ENCODE data around the gene GRK6.

GRK6 gene

DNA sequence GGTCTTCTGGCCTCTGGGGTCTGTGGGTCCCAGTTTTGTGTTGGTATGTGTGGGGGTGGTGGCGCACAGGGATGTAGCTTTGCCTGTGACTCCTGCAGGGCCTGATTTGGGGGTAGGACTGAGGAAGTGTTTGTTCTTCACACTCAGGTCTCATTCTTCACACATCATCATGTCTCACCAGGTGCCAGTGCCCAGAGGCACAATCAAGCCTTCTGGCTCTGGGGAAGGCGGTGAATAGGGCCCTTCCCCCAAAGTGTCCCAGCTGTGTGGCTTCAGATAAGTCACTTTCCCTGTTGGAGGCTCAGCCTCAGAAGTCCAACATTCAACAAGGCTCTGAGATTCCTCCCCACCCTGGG, 41.8 kb downstream of the GRK6 start:
- no peak for DNase-seq

DNA sequence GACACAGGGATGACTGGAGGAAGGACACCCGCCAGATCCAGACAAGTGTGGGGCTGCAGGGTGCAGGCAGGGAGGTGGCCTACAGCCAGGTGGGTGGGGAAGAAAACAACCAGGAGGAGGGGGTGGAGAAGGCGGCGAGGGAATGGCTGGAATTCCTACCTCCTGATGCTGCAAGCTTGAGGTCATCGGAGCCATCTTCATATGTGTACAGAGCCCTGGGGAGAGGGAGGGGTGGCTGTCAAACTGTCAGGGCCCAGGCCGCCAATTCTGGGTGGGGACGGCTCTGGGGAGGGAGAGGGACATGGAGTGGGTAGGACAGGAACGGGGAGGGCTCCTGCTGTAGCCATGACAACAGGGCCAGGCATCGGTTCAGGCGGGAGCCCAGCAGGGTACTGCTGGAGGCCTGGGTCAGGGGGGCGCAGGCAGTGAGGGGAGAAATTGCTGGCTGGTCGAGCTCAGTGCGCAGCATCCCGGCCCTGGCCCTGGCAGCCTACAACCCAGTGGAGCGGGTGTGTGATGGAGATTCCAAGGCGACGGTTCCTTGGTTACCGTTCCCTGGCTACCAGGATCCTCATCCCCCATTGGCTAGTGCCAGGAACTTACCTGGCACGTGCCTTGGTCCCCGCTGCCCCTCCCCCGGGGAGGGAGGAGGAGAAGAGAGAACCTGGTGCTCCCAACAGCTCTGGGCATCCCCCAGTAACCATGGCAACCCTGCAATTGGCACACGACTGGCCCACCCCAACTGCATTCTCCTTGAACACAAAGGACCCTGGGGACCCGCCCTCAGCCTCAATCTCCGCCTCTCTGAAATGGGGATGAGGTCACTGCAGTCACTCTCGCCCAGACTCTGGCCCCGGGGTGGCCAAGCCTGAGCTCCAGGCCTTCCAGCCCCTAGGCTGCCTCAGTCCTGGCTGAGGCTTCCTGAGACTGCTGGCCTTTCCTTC, 42.5 kb downstream of the GRK6 start:
- DNase-seq: peak in 46 of 56 donors; percentile 18 to 88 (median 64)

DNA sequence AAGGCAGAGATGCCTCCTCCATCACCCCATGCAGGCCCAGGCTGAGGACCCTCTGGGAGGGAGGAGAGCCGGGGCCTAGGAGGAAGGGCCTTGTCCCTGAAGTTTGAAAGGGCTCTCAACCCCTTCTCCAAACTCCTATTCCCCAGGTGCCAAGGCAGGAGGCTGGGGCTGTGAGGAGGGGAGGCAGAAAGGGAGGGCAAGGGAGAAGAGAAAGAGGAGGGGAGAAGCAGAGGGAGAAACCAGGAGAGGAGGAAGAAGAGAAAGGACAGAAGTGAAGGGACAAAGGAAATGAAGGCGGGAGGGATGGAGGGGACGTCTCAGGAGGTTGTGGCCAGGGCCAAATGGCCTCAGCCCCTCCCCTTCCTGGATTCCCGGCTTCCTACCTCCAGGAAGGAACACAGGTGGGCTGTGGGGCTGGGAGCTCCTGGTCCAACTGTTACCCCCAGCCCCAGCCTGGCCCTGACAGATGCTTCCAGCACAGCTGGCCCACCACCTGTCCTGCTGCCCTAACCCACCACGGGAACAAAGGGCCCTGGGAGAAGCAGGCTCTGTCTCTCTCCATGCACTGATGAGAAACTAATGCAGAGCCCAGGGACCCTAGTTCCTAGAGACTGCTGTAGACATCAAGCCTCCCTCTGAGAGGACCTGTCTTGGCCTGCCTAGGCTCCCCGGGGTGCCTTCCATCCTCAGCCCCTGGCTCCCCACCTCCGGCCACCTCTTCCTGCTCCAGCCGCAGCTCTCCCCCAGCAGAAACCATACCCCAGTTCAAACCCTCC, 43.5 kb downstream of the GRK6 start:
- DNase-seq: no peak

DNA sequence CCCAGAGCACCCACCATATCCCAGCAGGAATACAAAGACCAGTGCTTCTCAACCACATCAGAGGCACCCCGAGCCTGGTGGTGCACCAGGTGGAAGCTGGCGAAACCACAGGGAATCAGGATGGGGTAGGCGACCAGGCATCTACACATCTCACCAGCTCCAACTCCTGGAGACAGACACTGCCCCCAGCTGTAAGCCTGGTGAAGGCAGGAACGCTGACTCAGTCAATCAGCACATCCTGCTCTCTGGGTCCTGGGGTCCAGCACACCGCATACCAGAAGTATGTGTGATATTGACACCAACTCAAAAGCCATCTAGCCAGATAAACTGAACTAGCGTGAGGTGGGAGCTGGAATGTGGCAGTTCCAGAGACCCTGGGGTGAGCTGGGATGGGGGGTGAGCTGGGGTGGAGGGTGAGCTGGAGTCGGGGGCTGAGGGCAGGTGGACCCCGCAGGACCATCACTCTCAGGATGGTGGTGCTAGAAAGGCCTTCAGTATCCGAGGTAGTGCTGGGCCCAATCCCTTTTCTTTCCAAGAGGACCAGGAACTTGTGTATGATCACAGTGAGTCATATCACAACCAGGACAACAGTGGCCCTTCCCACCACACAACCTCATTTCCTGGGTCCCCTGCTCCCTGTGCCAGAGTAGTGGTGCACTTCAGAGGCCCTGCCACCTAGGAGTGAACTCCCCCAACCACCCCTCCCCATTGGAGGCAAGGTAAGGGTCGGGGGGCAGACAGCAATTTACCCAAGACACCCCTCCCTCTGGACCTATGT, 44.5 kb downstream of the GRK6 start:
- no peak for DNase-seq

DNA sequence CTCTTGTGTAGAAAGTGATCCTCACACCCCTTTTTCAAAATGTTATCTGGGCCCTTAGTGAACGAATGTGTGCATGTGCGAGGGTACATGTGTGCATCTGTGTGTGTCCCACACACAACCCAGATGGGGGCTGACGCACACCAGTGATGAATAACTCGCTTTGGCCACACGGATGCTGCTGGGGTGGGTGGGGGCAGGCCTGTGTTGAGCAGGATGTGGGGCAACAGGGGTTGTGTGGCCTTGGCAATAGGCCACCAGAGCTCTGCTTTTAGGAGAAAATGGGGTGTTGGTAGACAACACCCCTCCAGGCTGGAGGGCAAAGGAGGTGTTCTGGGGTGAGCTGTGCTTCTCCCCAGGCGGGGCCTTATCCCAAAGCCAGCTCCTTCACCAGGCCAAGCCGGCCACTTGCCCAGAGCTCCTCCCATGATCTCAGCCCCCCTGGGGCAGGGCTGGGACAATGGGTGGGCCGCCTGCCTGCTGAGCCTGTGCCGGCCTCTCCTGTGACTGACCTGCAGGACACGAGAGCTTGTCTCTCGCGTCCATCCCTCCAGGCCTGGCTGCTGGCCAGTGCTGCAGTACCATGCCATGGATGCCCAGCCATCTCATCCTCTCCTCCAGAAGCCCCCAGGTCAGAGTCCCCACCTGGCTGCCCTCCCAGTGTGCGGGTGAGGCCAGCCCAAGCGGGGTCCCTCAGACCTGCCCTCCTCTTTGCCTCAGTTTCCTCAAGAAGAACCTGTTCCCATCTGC, 45.3 kb downstream of the GRK6 start:
- no peak for DNase-seq

DNA sequence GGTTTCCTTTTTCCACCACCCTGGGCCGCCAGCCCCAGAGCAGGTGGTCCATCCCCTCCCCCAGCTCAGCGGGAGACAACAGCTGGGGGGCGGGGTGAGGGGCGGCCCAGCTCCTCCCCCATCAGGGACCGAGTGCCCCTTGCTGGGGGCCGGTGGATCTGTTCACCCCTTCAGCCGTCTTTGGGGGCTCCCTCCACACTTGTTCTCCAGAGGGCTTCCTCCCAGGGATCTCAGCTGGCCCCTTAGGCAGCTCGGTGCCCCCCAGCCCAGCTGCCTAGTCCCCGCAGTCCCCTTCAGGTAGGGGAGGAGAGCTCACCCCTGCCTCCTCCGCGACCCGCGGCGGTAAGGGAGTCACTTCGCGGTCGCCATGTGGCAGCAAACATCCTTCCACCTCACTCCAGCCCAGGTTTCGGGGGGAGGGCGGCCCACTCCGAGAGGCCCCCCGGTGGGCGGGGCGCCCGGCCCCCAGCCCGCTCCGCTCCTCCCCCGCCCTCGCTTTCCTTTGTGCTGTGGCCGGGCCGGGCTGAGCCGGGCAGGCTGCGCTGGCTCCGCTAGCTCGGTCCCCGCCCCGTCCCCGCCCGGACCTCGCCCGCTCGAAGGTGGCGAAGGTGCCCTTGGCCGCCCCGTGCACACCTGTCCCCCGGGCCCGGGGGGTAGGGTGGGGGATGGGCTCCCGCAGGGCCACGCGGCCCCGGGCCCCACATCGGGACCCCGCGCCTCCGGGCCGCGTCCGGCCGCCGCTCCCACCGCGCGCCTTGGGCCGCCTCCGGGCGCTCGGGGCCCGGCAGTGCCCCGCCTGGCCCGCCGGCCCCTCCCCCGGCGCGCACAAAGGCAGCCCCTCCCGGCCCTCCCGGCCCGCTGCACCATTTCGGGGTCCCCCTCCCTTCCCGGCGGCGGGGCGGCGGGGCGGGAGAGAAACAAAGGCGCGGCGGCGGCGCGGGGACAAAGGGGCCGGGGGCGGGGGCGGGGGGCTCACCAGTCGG, 46.3 kb downstream of the GRK6 start:
- DNase-seq: peak in 1 of 56 donors; percentile 32

DNA sequence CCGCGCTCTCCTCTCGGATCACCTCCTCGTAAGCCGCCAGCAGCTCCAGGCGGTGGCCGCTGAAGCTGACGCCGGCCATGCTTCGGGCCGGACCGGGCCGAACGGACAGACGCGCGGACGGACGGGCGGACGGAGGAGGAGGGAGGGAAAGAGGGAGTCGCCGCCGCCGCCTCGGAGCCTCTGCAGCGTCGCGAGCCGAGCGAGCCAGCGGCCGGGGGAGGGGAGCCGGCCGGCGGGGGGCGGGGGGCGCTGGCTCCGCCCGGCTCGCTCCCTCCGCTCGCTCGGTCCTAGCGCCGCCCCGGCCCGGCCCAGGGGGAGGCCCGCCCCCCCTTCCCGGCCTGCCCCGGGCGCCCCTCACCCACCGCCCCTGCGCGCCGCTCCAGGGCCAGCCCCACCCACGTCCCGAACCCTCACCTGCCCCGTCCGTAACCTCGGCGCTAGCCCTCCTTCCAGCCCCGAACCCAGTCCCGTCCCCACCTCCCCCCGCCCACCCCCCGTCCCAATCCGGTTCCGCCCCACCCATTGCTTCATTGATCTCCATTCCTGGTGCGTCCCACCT, 47.0 kb downstream of the GRK6 start, which contains the start of gene DBN1:
TSS of gene DBN1 (minus strand) at position 192 of the 559 bp plus-strand sequence. CDS start at position 79, 113 bp downstream.
- DNase-seq: peak in 10 of 56 donors; percentile 15 to 61 (median 32)

DNA sequence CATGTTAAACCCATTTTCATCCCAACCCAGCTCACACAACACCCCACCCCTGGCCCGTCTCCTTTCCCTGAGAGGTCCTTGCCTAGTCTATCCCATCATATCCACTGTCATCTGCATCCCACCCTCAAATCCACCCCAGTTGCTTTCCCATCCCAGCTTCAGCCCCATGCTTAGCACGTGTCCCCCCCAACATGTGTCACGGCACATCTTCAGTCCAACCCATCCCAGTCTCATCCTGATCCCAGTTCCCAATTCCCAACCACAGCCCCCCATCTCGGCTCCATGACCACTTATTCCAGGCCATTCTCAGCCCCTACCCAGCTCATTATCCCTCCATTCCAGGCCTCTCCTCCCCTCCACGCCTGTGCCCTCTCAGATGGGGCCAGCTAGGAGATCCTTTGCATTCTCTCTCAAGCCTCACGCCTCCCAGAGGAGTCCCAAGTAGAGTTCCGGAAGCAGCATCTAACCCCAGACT, 47.6 kb downstream of the GRK6 start:
- no peak for DNase-seq

DNA sequence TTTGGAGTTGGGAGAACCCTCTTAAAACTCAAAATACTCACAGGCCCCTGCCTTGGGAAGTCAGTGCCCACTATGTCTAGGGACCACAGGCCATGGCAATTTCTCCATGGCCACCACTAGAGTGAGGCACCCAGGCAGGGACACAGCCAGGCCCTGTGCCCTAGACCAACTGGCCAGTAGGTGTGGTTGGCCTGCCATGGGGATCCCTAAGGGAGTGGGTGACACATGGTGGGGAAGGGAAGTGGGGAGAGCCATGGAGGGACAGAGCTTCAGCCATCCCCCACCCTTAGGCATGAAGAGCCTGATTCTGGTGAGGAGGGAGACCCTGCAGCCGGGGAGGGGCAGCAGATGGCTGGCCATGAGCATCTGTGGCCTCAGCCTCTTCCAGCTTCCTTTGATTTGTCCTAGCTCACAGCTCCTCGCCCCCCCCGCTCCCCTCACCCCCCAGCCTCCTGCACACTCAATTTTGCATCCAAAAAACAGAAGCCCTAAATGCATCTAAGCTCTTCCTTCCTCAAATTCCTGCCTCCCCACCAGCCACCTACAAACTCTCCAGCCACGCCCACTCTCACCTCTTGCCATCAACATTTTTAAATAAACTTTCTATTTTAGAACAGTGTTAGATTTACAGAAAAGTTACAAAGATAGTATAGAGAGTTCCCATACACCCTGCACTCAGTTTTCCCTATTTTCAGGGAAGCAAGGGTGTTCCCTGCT, 48.5 kb downstream of the GRK6 start:
- no peak for DNase-seq

DNA sequence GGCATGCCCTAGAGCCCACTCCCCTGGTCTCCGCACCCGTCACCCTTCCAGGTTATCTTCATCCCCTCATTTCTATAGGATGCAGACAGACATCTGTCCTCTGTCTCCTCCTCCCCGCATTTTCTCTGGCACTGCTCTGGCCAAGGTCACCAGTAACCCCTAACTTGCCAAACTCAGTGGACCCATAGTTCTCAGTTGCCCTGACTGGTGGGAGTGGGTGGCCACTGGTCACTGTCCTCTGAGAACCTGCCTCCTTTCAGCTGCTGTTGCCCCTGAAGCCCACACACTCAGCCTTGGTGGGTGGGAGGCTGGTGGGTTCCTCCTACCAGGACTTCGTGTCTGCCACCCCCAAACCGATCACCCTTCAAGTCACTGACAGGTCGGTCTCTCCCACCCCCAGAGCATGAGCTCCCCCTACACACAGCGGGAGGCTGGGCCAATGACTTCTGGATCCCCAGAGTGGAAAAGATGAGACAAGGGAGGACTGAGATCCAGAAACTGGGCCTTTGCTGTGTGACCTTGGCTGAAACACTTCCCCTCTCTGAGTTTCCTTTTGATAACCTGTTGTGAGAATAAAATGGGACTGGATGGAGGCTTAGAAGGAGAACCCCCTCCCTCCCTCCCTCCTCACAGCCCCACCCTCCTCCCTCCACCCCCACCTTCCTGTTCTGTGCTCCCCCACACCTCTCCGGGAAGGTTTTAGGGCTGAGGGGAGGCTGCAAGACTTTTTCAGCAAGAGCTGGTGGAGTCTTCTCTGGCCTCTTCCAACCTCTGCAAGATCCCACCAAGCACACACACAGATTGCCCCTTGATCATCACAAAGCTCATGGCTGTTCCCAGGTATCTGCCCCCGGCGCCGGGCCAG, 49.3 kb downstream of the GRK6 start:
- peak in 8 of 56 donors; percentile 18 to 45 (median 33) for DNase-seq

DNA sequence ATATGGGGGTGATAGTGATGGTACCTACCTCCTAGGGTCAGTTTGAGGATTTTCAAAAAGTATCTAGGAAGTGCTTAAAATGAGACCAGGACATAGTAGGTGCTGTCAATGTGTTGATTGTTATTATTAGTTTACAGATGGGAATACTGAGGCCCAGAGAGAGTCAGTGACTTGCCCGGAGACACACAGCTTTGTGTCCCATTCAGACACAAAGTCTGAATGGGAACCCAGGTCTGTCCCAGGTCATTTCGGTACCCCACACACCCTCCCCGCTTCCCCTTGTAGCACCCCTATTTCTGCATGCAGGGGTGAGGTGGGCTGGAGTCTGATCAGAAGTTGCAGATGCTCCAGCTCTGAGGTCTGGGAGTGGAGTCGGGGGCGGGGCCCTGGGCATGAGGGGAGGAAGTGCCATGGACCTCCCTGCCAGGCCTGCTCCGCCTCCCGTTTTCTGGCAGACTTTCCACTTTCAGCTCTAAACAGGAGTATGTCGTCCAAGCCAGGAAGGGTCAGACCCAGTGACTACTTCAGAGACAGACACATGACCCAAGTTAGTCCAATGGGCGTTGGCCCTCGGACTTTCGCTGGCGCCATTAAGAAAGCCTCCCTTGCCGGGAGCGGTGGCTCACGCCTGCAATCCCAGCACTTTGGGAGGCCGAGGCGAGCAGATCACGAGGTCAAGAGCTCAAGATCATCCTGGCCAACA, 50.2 kb downstream of the GRK6 start:
- DNase-seq: no peak

DNA sequence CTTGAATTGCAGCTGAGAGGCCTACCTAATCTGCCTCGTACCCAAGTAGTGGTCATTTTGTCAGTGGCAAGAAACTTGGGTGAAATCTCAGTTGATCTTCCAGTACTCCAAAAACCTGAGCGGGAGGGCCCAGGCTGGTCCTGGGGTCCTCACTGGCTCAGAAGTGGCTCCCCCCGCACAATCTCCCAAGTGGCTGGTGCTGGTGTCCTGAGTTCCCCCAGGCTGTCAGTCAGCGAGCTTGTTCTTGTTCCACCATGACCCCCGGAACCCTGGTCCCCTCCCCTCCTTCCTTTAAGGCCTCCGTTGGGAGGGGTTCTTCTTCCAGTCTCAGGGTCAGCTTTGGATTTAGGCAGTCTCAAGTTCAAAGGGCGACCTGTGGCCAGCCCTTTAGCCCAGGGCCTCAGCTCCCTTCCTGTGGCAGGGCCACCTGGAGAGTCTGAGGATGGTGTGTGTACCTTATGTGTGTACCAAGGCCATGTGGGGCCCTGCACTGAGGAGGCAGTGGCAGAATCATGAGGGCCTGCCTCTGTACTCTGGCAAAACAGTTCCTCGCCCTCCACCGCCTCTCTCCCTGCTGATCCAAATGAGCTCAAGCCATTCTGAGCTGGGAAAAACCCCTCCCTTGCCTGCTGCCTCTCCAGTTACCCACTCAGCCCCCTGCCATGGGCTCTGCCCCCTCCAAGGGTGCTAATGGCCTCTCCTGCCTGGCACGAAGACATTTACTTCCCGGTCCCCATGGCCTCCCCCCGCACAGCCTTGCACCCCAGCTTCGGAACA, 51.4 kb downstream of the GRK6 start:
- no peak for DNase-seq

DNA sequence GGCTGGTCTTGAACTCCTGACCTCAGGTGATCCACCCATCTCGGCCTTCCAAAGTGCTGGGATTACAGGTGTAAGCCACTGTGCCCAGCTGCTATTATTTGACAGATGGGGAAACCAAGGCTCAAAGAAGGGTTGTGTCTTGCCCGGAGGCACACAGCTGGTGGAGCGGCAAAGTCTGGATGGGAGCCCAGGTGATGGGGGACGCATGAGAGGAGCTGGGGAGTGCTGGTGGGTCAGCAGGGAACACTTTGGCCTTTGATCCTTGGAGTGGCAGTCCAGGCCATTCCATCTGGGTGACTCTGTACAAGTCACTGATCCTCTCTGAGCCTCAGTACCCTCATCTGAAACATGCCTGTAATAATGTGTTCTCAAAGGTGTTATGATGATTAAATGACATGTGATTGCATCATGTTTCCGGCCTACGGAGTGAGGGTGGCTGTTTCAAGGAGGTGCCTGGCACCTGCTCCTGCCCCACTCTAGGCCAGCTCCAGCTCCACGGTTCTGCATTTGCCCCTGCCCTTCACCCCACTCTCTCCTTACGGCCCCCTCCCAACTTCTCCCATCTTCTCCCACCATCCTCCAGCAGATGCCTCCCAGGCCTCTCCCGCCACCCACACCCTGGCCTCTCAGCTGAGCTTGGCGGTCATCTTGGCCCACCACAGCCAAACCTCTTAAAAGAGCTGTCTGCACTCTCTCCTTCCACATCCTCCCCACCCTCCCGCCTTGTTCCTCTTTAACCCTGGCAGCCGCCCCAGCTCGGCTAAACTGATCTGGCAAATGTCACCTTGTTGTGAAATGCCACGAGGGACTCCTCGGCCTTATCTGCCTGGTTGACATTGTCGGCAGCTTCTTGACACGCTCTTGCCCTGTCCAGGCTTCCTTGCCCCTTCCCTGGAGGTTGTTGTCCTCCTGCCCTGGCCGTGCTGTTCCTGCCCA, 52.5 kb downstream of the GRK6 start:
- DNase-seq: peak in 4 of 56 donors; percentile 19 to 42 (median 30)

DNA sequence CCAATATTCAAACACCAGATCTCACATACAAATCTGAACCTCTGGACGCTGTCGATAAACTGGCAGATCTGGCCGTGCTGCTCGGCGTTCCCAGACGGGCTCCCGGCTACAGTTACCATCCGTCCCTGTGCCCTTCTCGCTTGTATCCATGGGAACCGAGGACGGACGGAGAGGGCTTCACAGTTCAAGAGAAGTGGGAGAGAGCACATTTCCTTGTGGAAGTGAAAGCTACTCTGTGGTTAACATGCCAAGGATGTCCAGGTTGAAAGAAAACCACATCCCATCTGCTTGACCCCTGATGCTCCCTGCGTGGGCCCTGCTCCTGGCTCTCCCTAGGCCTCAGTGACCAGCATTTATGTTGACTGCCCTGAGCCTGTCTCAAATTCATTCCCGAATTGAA, 53.3 kb downstream of the GRK6 start:
- DNase-seq: no peak

DNA sequence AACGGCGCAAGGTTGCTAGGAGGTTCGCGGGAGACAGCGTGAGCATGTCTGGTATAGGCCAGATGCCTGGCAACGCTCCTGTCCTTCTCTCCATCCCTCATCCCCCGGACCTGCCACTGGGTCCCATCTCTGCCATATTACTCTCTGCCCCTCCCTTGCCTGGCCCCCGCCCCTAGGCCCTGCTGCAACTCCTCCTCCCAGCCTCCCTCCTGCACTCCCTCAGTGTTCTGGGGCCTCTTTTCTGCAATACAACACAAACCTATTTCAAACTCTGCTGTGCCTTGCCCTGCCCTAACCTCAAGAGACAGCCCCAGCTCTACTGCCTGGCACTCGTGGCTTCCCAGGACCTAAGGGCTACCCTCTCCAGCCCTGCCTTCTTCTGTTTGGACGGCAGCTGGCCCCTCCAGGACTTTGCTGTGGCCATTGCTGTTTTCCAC, 55.9 kb downstream of the GRK6 start:
- no peak for DNase-seq
